ENCODE measurements around the gene DDX20. TPM values are rescaled to one million over a fixed set of nuclear protein-coding genes. Genes with fewer than 3 reads are reported as not detected.

DDX20 gene, protein sequence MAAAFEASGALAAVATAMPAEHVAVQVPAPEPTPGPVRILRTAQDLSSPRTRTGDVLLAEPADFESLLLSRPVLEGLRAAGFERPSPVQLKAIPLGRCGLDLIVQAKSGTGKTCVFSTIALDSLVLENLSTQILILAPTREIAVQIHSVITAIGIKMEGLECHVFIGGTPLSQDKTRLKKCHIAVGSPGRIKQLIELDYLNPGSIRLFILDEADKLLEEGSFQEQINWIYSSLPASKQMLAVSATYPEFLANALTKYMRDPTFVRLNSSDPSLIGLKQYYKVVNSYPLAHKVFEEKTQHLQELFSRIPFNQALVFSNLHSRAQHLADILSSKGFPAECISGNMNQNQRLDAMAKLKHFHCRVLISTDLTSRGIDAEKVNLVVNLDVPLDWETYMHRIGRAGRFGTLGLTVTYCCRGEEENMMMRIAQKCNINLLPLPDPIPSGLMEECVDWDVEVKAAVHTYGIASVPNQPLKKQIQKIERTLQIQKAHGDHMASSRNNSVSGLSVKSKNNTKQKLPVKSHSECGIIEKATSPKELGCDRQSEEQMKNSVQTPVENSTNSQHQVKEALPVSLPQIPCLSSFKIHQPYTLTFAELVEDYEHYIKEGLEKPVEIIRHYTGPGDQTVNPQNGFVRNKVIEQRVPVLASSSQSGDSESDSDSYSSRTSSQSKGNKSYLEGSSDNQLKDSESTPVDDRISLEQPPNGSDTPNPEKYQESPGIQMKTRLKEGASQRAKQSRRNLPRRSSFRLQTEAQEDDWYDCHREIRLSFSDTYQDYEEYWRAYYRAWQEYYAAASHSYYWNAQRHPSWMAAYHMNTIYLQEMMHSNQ
- total RNA-seq (2021; fragmentation: NEBNext Ultra II Directional; extraction: Animal tissue kit (Norgen Biotek cat#: 25700)) = 10 to 100 TPM; 12.9 to 15.5 (median 13.9) TPM
- long read RNA-seq, full-length matches to known transcripts = 18 of 23 reads
- long read RNA-seq, partial matches to known transcripts = 3 of 23 reads
- long read RNA-seq, other reads (novel, unspliced or antisense) = 2 of 23 reads

DNA sequence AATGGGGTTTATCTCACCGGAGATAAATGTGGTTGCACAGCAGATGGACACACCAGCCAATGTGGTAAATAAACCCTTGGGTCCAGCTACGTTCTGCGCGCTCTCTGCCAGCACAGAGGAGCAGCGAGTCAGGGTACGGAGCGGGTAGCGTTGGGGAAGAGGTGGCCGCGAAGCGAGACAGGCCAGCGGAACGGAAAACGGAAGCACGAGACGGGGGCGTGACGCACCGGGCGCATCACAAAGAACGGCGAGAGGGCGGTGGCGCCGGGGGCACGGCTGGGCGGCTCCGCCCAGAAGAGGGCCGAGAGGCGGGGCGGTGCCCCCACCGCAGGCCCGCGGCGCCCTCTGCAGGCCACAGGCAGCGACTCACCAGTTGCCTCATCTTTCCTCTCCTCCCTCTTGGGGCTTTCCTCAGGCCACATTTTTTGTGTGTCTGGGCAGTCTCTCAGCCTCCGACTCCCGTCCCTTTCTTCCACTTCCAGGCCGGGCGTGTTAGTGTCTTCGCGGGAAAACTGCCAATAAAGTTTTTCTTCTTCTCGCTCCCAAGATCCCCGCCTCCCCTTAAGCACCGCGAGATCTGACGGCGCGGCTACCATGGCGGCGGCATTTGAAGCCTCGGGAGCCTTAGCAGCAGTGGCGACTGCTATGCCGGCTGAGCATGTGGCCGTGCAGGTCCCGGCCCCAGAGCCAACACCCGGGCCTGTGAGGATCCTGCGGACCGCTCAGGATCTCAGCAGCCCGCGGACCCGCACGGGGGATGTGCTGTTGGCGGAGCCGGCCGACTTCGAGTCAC lies at the start of gene DDX20:
DDX20 (plus strand) TSS at position 571 of the 793 bp plus-strand sequence; CDS start at position 595, 24 bp downstream.
- Mint-ChIP-seq H3K4me3 (peak within 1 kb of the TSS; percentile 90), H3K9me3 (no peaks in the 10 kb centered on the region), H3K4me1 (ENCODE audit: low read depth) (peaks cover 34% of the 10 kb centered on the region), H3K27me3 (ENCODE audit: insufficient read depth) (no peaks in the 10 kb centered on the region; the same call in 1 of the 2 replicates), H3K36me3 (ENCODE audit: low read depth) (peaks cover 15% of the 10 kb centered on the region), H3K27ac (peak within 1 kb of the TSS; percentile 98)
- DNase-seq = peak; percentile 97
- TF ChIP-seq, protein P1, sequence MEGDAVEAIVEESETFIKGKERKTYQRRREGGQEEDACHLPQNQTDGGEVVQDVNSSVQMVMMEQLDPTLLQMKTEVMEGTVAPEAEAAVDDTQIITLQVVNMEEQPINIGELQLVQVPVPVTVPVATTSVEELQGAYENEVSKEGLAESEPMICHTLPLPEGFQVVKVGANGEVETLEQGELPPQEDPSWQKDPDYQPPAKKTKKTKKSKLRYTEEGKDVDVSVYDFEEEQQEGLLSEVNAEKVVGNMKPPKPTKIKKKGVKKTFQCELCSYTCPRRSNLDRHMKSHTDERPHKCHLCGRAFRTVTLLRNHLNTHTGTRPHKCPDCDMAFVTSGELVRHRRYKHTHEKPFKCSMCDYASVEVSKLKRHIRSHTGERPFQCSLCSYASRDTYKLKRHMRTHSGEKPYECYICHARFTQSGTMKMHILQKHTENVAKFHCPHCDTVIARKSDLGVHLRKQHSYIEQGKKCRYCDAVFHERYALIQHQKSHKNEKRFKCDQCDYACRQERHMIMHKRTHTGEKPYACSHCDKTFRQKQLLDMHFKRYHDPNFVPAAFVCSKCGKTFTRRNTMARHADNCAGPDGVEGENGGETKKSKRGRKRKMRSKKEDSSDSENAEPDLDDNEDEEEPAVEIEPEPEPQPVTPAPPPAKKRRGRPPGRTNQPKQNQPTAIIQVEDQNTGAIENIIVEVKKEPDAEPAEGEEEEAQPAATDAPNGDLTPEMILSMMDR (IDR thresholded peaks at IDR 0.05) = peak; percentile 89

DNA sequence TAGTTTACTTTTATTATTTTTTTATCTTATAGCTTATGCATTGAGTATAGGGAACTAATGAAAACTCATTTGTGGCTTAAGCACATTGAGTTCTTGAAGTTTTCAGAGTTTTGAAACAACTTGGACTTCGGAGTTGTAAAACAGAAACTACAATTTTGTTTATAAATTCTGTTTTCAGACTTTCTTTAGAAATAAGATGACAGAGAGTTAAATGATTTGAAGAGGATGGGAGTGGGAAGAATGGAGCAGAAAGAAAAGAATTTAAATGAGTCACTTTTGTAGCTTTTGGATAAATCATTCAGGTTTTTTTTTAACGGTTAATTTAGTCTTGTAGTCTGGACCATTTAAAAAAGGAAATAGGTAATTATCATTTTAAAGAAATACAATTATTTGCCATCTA lies 48.8 kb upstream of the DDX20 start:
- H3K27ac Mint-ChIP-seq = peak overlapping the region; percentile 72
- peaks cover 24% of the 10 kb centered on the region for H3K36me3 Mint-ChIP-seq (ENCODE audit: low read depth)
- no peaks in the 10 kb centered on the region for H3K9me3 Mint-ChIP-seq
- H3K4me1 Mint-ChIP-seq (ENCODE audit: low read depth) = peaks cover 71% of the 10 kb centered on the region
- H3K4me3 Mint-ChIP-seq = peak overlapping the region; percentile 73
- no peak for DNase-seq
- TF ChIP-seq, protein P1 (IDR thresholded peaks at IDR 0.05) = no peak
- no peaks in the 10 kb centered on the region; the same call in 1 of the 2 replicates for H3K27me3 Mint-ChIP-seq (ENCODE audit: insufficient read depth)

DNA sequence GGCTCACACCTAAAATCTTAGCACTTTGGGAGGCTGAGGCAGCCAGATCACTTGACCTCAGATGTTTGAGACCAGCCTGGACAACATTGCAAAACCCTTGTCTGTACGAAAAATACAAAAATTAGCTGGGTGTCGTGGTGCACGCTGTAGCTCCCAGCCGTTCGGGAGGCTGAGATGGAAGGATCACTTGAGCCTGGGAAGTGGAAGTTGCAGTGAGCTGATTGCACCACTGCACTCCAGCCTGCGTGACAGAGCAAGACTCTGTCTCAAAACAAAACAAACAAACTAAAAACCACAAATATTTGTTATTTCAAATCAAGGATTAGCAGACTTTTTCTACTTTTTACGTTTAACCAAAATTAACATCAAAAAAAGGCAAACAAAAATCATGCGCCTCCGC lies 47.8 kb upstream of the DDX20 start:
- H3K9me3 Mint-ChIP-seq = no peaks in the 10 kb centered on the region
- no peaks in the 10 kb centered on the region; the same call in 1 of the 2 replicates for H3K27me3 Mint-ChIP-seq (ENCODE audit: insufficient read depth)
- TF ChIP-seq, protein P1 (IDR thresholded peaks at IDR 0.05) = no peak
- DNase-seq = peak; percentile 45
- peaks cover 20% of the 10 kb centered on the region for H3K36me3 Mint-ChIP-seq (ENCODE audit: low read depth)
- H3K4me3 Mint-ChIP-seq = peak overlapping the region; percentile 67
- H3K4me1 Mint-ChIP-seq (ENCODE audit: low read depth) = peaks cover 71% of the 10 kb centered on the region
- H3K27ac Mint-ChIP-seq = peak overlapping the region; percentile 81

DNA sequence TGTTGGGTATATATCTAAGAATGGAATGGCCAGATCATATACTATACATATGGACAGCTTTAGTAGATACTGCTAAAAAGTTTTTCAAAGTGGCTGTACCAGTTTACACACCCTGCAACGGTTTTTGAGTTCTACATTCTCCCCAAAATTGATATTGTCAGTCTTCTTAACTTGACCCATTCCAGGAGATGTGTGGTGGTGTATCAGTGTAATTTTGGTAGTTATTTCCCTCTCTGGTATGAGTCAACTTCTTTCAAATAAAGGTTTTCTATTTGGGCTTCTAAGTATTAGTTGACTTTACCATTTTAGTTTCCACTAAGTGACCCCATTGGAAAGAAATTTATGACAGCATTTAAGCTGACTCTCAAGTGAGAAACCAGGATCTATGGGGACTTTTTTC lies 45.7 kb upstream of the DDX20 start:
- H3K4me1 Mint-ChIP-seq (ENCODE audit: low read depth) = peaks cover 60% of the 10 kb centered on the region
- H3K27me3 Mint-ChIP-seq (ENCODE audit: insufficient read depth) = no peaks in the 10 kb centered on the region; the same call in 1 of the 2 replicates
- TF ChIP-seq, protein P1 (IDR thresholded peaks at IDR 0.05) = no peak
- H3K36me3 Mint-ChIP-seq (ENCODE audit: low read depth) = peaks cover 20% of the 10 kb centered on the region
- no peaks in the 10 kb centered on the region for H3K9me3 Mint-ChIP-seq
- no peak overlapping the region; the same call in 1 of the 2 replicates for H3K4me3 Mint-ChIP-seq
- DNase-seq = no peak
- peak overlapping the region; percentile 48; the same call in 1 of the 2 replicates for H3K27ac Mint-ChIP-seq

All from HFFc6 (cell line).